ENCODE results near the gene JAM3. TPM values are rescaled to one million over a fixed set of nuclear protein-coding genes. Genes with fewer than 3 reads are reported as not detected.

The JAM3 gene
- total RNA-seq, 1 experiment from 2014 or later, result 3.1 TPM

DNA sequence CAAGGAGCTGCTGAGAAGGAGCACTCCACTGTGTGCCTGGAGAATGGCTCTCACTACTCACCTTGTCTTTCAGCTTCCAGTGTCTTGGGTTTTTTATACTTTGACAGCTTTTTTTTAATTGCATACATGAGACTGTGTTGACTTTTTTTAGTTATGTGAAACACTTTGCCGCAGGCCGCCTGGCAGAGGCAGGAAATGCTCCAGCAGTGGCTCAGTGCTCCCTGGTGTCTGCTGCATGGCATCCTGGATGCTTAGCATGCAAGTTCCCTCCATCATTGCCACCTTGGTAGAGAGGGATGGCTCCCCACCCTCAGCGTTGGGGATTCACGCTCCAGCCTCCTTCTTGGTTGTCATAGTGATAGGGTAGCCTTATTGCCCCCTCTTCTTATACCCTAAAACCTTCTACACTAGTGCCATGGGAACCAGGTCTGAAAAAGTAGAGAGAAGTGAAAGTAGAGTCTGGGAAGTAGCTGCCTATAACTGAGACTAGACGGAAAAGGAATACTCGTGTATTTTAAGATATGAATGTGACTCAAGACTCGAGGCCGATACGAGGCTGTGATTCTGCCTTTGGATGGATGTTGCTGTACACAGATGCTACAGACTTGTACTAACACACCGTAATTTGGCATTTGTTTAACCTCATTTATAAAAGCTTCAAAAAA lies 82.3 kb downstream of the JAM3 start:
- no peaks in the 10 kb centered on the region for H3K27me3 ChIP-seq (ENCODE audit: low read length)
- TF ChIP-seq EZH2 (IDR thresholded peaks at IDR 0.05; ENCODE audit: low read length, unreplicated experiment), result no peak
- TF ChIP-seq CTCF (conservative IDR thresholded peaks at IDR 0.05; ENCODE audit: low read depth, low read length), result no peak
- no peak for TF ChIP-seq EZH2phosphoT487 (IDR thresholded peaks at IDR 0.05; ENCODE audit: borderline replicate concordance, low read length)
- no peak overlapping the region for H3K4me3 ChIP-seq (ENCODE audit: low read length)
- intact Hi-C loops (cut with micrococcal nuclease), result no loop called here
- H3K36me3 ChIP-seq (ENCODE audit: low read depth, low read length), result peaks cover 57% of the 10 kb centered on the region
- H3K79me2 ChIP-seq (ENCODE audit: low read length), result no peaks in the 10 kb centered on the region
- ChIA-PET POLR2A (ENCODE audit: unreplicated experiment) (no interaction called here), CTCF (no interaction called here)
- H3K9ac ChIP-seq (ENCODE audit: low read length), result no peak overlapping the region
- no peaks in the 10 kb centered on the region for H3F3A ChIP-seq (ENCODE audit: low read length, unreplicated experiment)
- H3K4me2 ChIP-seq (ENCODE audit: low read length), result no peak overlapping the region
- H3K27ac ChIP-seq (ENCODE audit: low read length), result no peak overlapping the region
- no peaks in the 10 kb centered on the region for H3K9me3 ChIP-seq (ENCODE audit: low read length)
- no peak for DNase-seq
- no peaks in the 10 kb centered on the region for H4K20me1 ChIP-seq (ENCODE audit: low read length)
- no peak for ATAC-seq
- no TSS peak for BruUV-seq (replicated peaks)
- no peaks in the 10 kb centered on the region for H3K4me1 ChIP-seq (ENCODE audit: insufficient read depth, low read length)
- H2AFZ ChIP-seq (ENCODE audit: low read length), result no peak overlapping the region
- H3K9me2 ChIP-seq (replicated peaks; ENCODE audit: low read length), result no peaks in the 10 kb centered on the region

DNA sequence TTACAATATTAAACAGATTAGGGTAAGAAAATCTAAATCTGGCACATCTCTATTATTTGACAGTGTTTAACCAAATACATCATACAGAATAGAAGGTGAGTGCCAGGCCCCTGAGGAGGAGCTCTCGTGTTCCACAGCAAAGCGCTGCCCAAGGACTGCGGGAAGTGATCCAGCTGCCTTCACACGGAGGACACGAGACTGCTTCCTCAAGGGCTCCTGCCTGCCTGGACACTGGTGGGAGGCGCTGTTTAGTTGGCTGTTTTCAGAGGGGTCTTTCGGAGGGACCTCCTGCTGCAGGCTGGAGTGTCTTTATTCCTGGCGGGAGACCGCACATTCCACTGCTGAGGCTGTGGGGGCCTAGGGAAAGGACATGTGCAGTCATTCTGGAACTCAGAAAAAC lies 83.8 kb downstream of the JAM3 start:
- intact Hi-C loops (cut with micrococcal nuclease), result no loop called here
- no peak overlapping the region for H3K4me2 ChIP-seq (ENCODE audit: low read length)
- TF ChIP-seq EZH2phosphoT487 (IDR thresholded peaks at IDR 0.05; ENCODE audit: borderline replicate concordance, low read length) (no peak), EZH2 (IDR thresholded peaks at IDR 0.05; ENCODE audit: low read length, unreplicated experiment) (no peak), CTCF (conservative IDR thresholded peaks at IDR 0.05; ENCODE audit: low read depth, low read length) (no peak)
- H4K20me1 ChIP-seq (ENCODE audit: low read length), result no peaks in the 10 kb centered on the region
- H3K27ac ChIP-seq (ENCODE audit: low read length), result no peak overlapping the region
- H3F3A ChIP-seq (ENCODE audit: low read length, unreplicated experiment), result no peaks in the 10 kb centered on the region
- H3K4me1 ChIP-seq (ENCODE audit: insufficient read depth, low read length), result no peaks in the 10 kb centered on the region
- H3K9me2 ChIP-seq (replicated peaks; ENCODE audit: low read length), result no peaks in the 10 kb centered on the region
- peaks cover 71% of the 10 kb centered on the region for H3K36me3 ChIP-seq (ENCODE audit: low read depth, low read length)
- no peaks in the 10 kb centered on the region for H3K79me2 ChIP-seq (ENCODE audit: low read length)
- H3K9ac ChIP-seq (ENCODE audit: low read length), result no peak overlapping the region
- no peaks in the 10 kb centered on the region for H3K27me3 ChIP-seq (ENCODE audit: low read length)
- ATAC-seq (no peak), DNase-seq (no peak)
- H3K4me3 ChIP-seq (ENCODE audit: low read length), result no peak overlapping the region
- ChIA-PET POLR2A (ENCODE audit: unreplicated experiment) (no interaction called here), CTCF (no interaction called here)
- no peak overlapping the region for H2AFZ ChIP-seq (ENCODE audit: low read length)
- BruUV-seq (replicated peaks), result no TSS peak
- no peaks in the 10 kb centered on the region for H3K9me3 ChIP-seq (ENCODE audit: low read length)

GRCh38 chr11:134153147-134153905 lies 84.5 kb downstream of the JAM3 start:
- DNase-seq (no peak), ATAC-seq (no peak)
- H3K4me3 ChIP-seq (ENCODE audit: low read length), result no peak overlapping the region
- no peak overlapping the region for H3K4me2 ChIP-seq (ENCODE audit: low read length)
- intact Hi-C loops (cut with micrococcal nuclease), result no loop called here
- H3K9me3 ChIP-seq (ENCODE audit: low read length), result no peaks in the 10 kb centered on the region
- no peaks in the 10 kb centered on the region for H3K27me3 ChIP-seq (ENCODE audit: low read length)
- H3F3A ChIP-seq (ENCODE audit: low read length, unreplicated experiment), result no peaks in the 10 kb centered on the region
- H3K27ac ChIP-seq (ENCODE audit: low read length), result no peak overlapping the region
- no TSS peak for BruUV-seq (replicated peaks)
- no peaks in the 10 kb centered on the region for H3K9me2 ChIP-seq (replicated peaks; ENCODE audit: low read length)
- H3K79me2 ChIP-seq (ENCODE audit: low read length), result no peaks in the 10 kb centered on the region
- no peak for TF ChIP-seq CTCF (conservative IDR thresholded peaks at IDR 0.05; ENCODE audit: low read depth, low read length)
- TF ChIP-seq EZH2 (IDR thresholded peaks at IDR 0.05; ENCODE audit: low read length, unreplicated experiment), result no peak
- no peak for TF ChIP-seq EZH2phosphoT487 (IDR thresholded peaks at IDR 0.05; ENCODE audit: borderline replicate concordance, low read length)
- no peak overlapping the region for H2AFZ ChIP-seq (ENCODE audit: low read length)
- ChIA-PET CTCF (no interaction called here), POLR2A (ENCODE audit: unreplicated experiment) (no interaction called here)
- no peaks in the 10 kb centered on the region for H4K20me1 ChIP-seq (ENCODE audit: low read length)
- no peaks in the 10 kb centered on the region for H3K4me1 ChIP-seq (ENCODE audit: insufficient read depth, low read length)
- no peak overlapping the region for H3K9ac ChIP-seq (ENCODE audit: low read length)
- peaks cover 76% of the 10 kb centered on the region for H3K36me3 ChIP-seq (ENCODE audit: low read depth, low read length)
